GM12878 (cell line): ENCODE results near the gene EXOC3L1. TPM values are rescaled to one million over a fixed set of nuclear protein-coding genes. Genes with fewer than 3 reads are reported as not detected.

ENCODE experiments used
- CTCF ChIP-seq, 3 experiments: IDR thresholded peaks in 2 of 3; conservative IDR thresholded peaks in 1 of 3; 2 replicates each; pipeline ENCODE4 v1.5.1; 2011; ENCODE audit warnings: low read depth in 3 of 3, low read length in 3 of 3, mild to moderate bottlenecking in 3 of 3, control low read depth in 2 of 3, moderate library complexity in 2 of 3, inconsistent platforms in 1 of 3, mixed read lengths in 1 of 3; ENCODE audit not compliant: control insufficient read depth in 2 of 3, insufficient read depth in 1 of 3; ENCODE audit errors: extremely low read depth in 1 of 3
- EGR1 ChIP-seq, 2 experiments: IDR thresholded peaks; 1 replicate in 1 of 2; 2 replicates in 1 of 2; pipeline ENCODE4 v1.6.1; 2011 to 2012; ENCODE audit warnings: low read depth in 2 of 2, low read length in 2 of 2, borderline replicate concordance in 1 of 2, mild to moderate bottlenecking in 1 of 2, moderate library complexity in 1 of 2
- IKZF2 ChIP-seq, 2 experiments: fragments of 450-650 bp; IDR thresholded peaks; 2 replicates each; pipeline ENCODE4 v1.6.1; 2017; ENCODE audit warnings: mild to moderate bottlenecking in 2 of 2, moderate library complexity in 2 of 2
- MLLT1 ChIP-seq: fragments of 450-650 bp; IDR thresholded peaks from 2 replicates; pipeline ENCODE4 v1.6.1; 2016; ENCODE audit warnings: mild to moderate bottlenecking
- MXI1 ChIP-seq: fragments of 150-350 bp; IDR thresholded peaks from 2 replicates; pipeline ENCODE4 v1.6.1; 2011; ENCODE audit warnings: low read depth, mild to moderate bottlenecking, inconsistent platforms, low read length, improper control_type of control experiment
- NBN ChIP-seq: fragments of 450-650 bp; IDR thresholded peaks from 2 replicates; pipeline ENCODE4 v1.6.1; 2016
- NFIC ChIP-seq: IDR thresholded peaks from 2 replicates; pipeline ENCODE4 v1.6.1; 2012; ENCODE audit warnings: low read depth, mild to moderate bottlenecking, inconsistent platforms, low read length, moderate library complexity
- NR2C2 ChIP-seq: IDR thresholded peaks from 2 replicates; pipeline ENCODE4 v1.6.1; 2011; ENCODE audit warnings: borderline replicate concordance, low read depth; ENCODE audit not compliant: control insufficient read depth, insufficient read length
- PAX5 ChIP-seq: IDR thresholded peaks from 2 replicates; pipeline ENCODE4 v1.6.1; 2011; ENCODE audit warnings: low read depth, low read length, borderline replicate concordance
- REST ChIP-seq: IDR thresholded peaks from 2 replicates; pipeline ENCODE4 v1.6.1; 2012; ENCODE audit warnings: mild to moderate bottlenecking, low read depth, low read length
- SMARCA5 ChIP-seq: fragments of 450-650 bp; IDR thresholded peaks from 2 replicates; pipeline ENCODE4 v1.6.1; 2017; ENCODE audit warnings: mild to moderate bottlenecking
- SMC3 ChIP-seq: IDR thresholded peaks from 2 replicates; pipeline ENCODE4 v1.6.1; 2011; ENCODE audit warnings: low read length, improper control_type of control experiment, borderline replicate concordance
- YY1 ChIP-seq: IDR thresholded peaks from 2 replicates; pipeline ENCODE4 v1.6.1; 2011; ENCODE audit warnings: low read depth, mild to moderate bottlenecking, low read length
- polyA plus RNA-seq, 11 experiments: library from polyadenylated mRNA; depleted of rRNA in 4 of 11; unstranded in 6 of 11; stranded (reverse) in 5 of 11; fragments of >200 nt; fragmentation: Nextera tagmentation in 4 of 11; fragmentation: Illumina TruSeq in 1 of 11; extraction: Ambion mirVana in 4 of 11; extraction: Trizol in 1 of 11; gene quantifications; 1 replicate in 1 of 11; 2 replicates in 10 of 11; pipeline versions ENCODE4 v1.2.1 to v1.2.3, GENCODE V29; 2011 to 2016; ENCODE audit warnings: inconsistent platforms in 2 of 11, missing spikeins in 2 of 11, low read depth in 1 of 11
- total RNA-seq, 4 experiments: library from RNA; depleted of rRNA in 3 of 4; stranded (reverse); fragments of >200 nt in 3 of 4; fragmentation: Illumina TruSeq in 1 of 4; extraction: Trizol in 1 of 4; gene quantifications; 2 replicates each; pipeline versions ENCODE4 v1.2.1 to v1.2.3, GENCODE V29; 2013 to 2021
- TF ChIP-seq, protein P1 (sequence below): IDR thresholded peaks from 2 replicates; pipeline ENCODE4 v1.6.1; 2012; ENCODE audit warnings: low read depth, low read length, improper control_type of control experiment

The EXOC3L1 gene
- total and polyA plus RNA-seq, 10 of the 15 experiments (the other 5 are each of a cell fraction or from before 2014, with no cell fraction given): 0.07 to 0.42 TPM; not detected in 8

GRCh38 chr16:67184995-67185650 is 4.8 kb downstream of the EXOC3L1 start (continued):
- TF ChIP-seq EGR1 (IDR thresholded peaks at IDR 0.05; ENCODE audit: borderline replicate concordance in 1 of 2, low read depth in 2 of 2, low read length in 2 of 2) (peak in 1 of 2 experiments; percentile 7; a peak in 1 of 3 replicates), SMARCA5 (no peak; the same call in 1 of the 2 replicates), IKZF2 (IDR thresholded peaks at IDR 0.05) (no peak), NR2C2 (no peak), NFIC (no peak), CTCF (IDR thresholded peaks at IDR 0.05 in 2 of 3, conservative IDR thresholded peaks at IDR 0.05 in 1 of 3; ENCODE audit: control insufficient read depth in 2 of 3, extremely low read depth in 1 of 3, insufficient read depth in 1 of 3, low read depth in 3 of 3, low read length in 3 of 3) (peak; percentile 73 to 90 (median 88)), MLLT1 (0 out of 2 replicates have a peak, but pooled peaks have one; percentile 17), SMC3 (peak; percentile 95), MXI1 (peak; percentile 97), YY1 (peak; percentile 83), PAX5 (0 out of 2 replicates have a peak, but pooled peaks have one; percentile 23), REST (peak; percentile 99), NBN (0 out of 2 replicates have a peak, but pooled peaks have one; percentile 39)
- TF ChIP-seq, protein P1, sequence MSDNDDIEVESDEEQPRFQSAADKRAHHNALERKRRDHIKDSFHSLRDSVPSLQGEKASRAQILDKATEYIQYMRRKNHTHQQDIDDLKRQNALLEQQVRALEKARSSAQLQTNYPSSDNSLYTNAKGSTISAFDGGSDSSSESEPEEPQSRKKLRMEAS: peak; percentile 86
